Brain microvascular endothelial cell (primary cell): Measurements from ENCODE around the gene MRAP2.
"Not testable (repeated sequence)": the region's sequence is repeated elsewhere in the genome, so short reads cannot be mapped to it uniquely, and the experiment has no call there.

ENCODE experiments used
- DNase-seq: peaks from one replicate; pipeline ENCODE4 v3.0.0-alpha.2; 2020
- H3K27ac ChIP-seq: fragments of 250-450 bp; sonication (Bioruptor Pico); 2 replicates; pipeline ENCODE4 v1.5.1; 2020; ENCODE audit warnings: mild to moderate bottlenecking, moderate library complexity
- H3K27me3 ChIP-seq: fragments of 250-450 bp; sonication (Bioruptor Pico); replicated peaks from 2 replicates; pipeline ENCODE4 v1.5.1; 2020; ENCODE audit warnings: mild to moderate bottlenecking
- H3K36me3 ChIP-seq: fragments of 250-450 bp; sonication (Bioruptor Pico); replicated peaks from 2 replicates; pipeline ENCODE4 v1.5.1; 2020; ENCODE audit warnings: mild to moderate bottlenecking
- H3K4me3 ChIP-seq: 2 replicates; pipeline ENCODE4 v1.5.1; 2011; ENCODE audit warnings: low read depth, mild to moderate bottlenecking, control low read depth, low read length, moderate library complexity
- in situ Hi-C: cut with HindIII; loops from 2 replicates; pipeline ENCODE4 v1.10.0; 2017; ENCODE audit warnings: low sequenced_read_pairs, low pct_ligation_motif_present
- TF ChIP-seq, protein P1 (sequence below): IDR thresholded peaks from 2 replicates; pipeline ENCODE4 v1.5.1; 2011; ENCODE audit warnings: low read depth, mild to moderate bottlenecking, moderate library complexity, low read length, control low read depth, inconsistent platforms; ENCODE audit errors: missing control alignments

Gene MRAP2

DNA sequence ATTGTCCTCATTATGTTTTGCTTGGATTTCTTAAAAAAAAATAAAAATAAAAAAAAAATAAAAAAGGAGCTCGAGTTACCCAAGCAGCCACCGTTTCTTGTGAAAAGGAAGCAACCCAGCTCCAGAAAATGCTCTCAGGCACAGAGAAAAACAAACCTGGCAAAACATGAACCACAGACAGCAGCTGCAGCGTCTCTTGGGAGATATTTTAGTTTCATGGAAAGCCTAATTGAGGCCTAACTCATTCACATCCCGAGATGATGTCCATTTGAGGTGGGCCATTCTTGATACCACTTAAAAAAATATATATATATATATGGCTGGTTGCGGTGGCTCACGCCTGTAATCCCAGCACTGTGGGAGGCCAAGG, 13.7 kb upstream of the MRAP2 start:
- H3K4me3 ChIP-seq: no peak overlapping the region
- no peaks in the 10 kb centered on the region for H3K36me3 ChIP-seq
- no peak for DNase-seq
- TF ChIP-seq, protein P1, sequence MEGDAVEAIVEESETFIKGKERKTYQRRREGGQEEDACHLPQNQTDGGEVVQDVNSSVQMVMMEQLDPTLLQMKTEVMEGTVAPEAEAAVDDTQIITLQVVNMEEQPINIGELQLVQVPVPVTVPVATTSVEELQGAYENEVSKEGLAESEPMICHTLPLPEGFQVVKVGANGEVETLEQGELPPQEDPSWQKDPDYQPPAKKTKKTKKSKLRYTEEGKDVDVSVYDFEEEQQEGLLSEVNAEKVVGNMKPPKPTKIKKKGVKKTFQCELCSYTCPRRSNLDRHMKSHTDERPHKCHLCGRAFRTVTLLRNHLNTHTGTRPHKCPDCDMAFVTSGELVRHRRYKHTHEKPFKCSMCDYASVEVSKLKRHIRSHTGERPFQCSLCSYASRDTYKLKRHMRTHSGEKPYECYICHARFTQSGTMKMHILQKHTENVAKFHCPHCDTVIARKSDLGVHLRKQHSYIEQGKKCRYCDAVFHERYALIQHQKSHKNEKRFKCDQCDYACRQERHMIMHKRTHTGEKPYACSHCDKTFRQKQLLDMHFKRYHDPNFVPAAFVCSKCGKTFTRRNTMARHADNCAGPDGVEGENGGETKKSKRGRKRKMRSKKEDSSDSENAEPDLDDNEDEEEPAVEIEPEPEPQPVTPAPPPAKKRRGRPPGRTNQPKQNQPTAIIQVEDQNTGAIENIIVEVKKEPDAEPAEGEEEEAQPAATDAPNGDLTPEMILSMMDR: no peak
- H3K27me3 ChIP-seq: no peaks in the 10 kb centered on the region
- H3K27ac ChIP-seq: no peak overlapping the region
- in situ Hi-C loops: no loop called here

DNA sequence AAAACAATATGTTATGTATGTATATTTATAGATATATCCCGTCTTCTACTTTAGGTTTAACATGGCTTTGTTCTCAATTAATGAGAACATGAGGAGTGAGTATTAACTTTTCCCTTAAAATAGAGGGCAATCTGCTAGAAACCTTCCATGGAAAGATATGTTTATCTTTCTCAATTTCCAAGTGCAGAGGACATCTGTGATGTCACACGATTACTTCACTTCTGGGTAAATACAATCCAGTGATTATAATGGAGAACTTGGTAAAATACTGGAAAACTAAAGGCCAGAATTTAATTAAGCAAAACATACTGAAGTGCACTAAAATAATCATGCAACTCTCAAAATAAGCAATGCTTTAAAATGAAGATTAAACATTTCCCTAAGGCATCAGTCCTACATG, 11.9 kb upstream of the MRAP2 start:
- Histone ChIP-seq H3K27ac (no peak overlapping the region), H3K27me3 (no peaks in the 10 kb centered on the region), H3K4me3 (no peak overlapping the region), H3K36me3 (no peaks in the 10 kb centered on the region)
- no peak for DNase-seq
- TF ChIP-seq, protein P1: no peak
- in situ Hi-C loops: no loop called here

DNA sequence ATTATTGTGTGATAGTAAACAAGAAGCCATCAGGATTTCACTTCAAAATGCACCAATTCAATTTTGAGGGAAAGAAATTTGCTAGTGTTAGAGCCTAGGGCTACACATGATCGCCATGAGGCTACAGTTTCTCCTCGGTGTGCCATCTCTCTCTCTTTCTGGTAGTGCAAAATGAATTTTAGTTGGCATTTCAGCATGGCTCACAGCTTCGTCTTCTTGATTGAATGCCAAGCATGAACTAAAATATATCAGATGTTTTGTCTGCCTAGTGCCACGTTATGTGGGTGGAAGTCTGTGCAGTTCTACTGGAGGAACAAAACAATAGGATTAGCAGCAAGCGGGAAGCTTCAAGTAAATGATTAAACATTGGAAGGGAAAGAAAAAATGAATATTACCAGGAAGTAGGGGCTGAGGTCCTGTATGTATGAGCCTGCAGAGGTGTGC, 6.8 kb upstream of the MRAP2 start:
- Histone ChIP-seq H3K4me3 (no peak overlapping the region), H3K27me3 (no peaks in the 10 kb centered on the region), H3K36me3 (no peaks in the 10 kb centered on the region), H3K27ac (no peak overlapping the region)
- TF ChIP-seq, protein P1: no peak
- no peak for DNase-seq
- in situ Hi-C loops: no loop called here

DNA sequence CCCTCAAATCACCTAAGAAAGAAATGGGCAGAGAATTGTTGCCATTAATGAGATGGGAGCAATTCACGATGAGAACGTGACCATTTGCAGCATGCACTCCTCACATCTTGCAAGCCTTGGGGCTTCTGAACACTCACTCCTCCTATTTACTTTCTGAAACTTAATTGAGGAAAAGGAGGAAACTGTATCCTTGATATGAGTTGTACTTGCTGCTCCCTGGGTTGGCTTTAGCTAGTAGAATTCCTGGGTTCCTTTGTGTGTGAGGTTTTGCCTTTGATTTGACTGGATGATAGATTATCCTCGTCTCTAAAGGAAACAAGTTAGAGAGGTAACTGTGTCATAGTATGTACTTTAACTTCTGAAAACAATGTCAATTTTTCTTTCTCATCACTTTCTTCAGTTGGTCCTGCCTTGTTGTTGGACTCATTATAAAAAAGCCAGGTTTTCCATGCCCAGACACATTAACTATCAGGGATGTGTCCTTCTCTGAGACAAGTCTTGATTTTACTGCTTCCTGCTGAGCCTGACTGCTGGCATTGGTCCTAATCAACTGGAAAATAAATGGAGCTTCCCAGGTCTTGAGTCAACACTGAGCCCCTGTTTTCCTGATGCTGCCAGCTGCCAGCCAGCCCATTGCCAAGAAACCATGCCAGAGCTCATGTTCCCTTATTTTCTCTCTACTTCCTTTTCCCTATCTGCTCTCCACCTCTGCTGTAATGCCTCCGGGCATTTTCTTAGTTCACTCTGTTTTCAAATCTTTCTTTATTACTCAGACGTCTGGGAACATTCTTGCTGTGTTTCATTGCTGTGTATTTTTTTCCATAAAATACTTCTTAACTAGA, 6.0 kb upstream of the MRAP2 start:
- TF ChIP-seq, protein P1: no peak
- Histone ChIP-seq H3K27ac (no peak overlapping the region), H3K4me3 (no peak overlapping the region), H3K36me3 (no peaks in the 10 kb centered on the region), H3K27me3 (no peaks in the 10 kb centered on the region)
- peak; percentile 3 for DNase-seq
- in situ Hi-C loops: no loop called here

DNA sequence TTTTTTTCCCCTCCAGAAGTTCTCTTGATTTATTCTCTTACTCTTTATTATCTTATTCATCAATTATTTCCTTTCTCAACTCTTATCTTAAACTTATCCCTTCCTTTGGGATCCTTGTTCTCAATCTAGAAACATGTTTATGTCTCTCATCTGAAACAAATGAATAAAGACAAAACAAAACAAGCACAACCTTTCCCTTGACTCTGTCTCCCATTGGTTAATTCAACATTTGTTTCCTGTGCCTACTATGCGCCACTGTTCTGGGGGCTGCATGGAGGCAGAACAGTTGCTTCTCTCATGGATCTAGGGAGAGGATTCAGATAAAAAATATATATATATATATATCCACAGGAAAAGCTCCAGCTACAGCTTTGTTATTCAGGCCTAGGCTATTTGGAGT, 5.2 kb upstream of the MRAP2 start:
- TF ChIP-seq, protein P1: no peak
- no peak overlapping the region for H3K27ac ChIP-seq
- in situ Hi-C loops: no loop called here
- H3K4me3 ChIP-seq: no peak overlapping the region
- no peaks in the 10 kb centered on the region for H3K27me3 ChIP-seq
- no peaks in the 10 kb centered on the region for H3K36me3 ChIP-seq
- DNase-seq: no peak

DNA sequence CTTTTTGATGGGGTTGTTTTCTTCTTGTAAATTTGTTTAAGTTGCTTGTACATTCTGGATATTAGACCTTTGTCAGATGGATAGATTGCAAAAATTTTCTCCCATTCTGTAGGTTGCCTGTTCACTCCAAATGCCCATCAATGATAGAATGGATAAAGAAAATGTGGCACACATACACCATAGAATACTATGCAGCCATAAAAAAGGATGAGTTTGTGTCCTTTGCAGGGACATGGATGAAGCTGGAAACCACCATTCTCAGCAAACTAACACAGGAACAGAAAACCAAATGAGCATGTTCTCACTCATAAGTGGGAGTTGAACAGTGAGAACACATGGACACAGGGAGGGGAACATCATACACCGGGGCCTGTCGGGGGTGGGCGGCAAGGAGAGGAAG, 1.6 kb upstream of the MRAP2 start:
- H3K4me3 ChIP-seq, H3K36me3 ChIP-seq, in situ Hi-C loops, DNase-seq, H3K27ac ChIP-seq, H3K27me3 ChIP-seq: not testable (repeated sequence)
